Peyer's patch (tissue), 4 donors: ENCODE data around the gene CDIP1. TPM values are rescaled to one million over a fixed set of nuclear protein-coding genes. Genes with fewer than 3 reads are reported as not detected.

Experiments
- DNase-seq, 3 donors: peaks; one replicate each; pipeline ENCODE4 v3.0.0-alpha.2; 2017 to 2019
- H3K27ac ChIP-seq, 4 donors: fragments of 200-600 bp; sonication (generic); one replicate each; pipeline ENCODE4 v1.5.1; 2016 to 2019
- H3K27me3 ChIP-seq, 2 donors: fragments of 200-600 bp; sonication (generic); one replicate each; pipeline ENCODE4 v1.5.1; 2019
- H3K36me3 ChIP-seq, 3 donors: fragments of 200-600 bp; sonication (generic); one replicate each; pipeline ENCODE4 v1.5.1; 2016 to 2019
- H3K4me1 ChIP-seq, 4 donors: fragments of 200-600 bp; sonication (generic); one replicate each; pipeline ENCODE4 v1.5.1; 2016 to 2019
- H3K4me3 ChIP-seq, 4 donors: fragments of 200-600 bp; sonication (generic); 1 replicate in 3 of 4; 2 replicates in 1 of 4; pipeline ENCODE4 v1.5.1; 2016 to 2019; ENCODE audit warnings: mild to moderate bottlenecking in 1 of 4
- H3K9me3 ChIP-seq, 4 donors: fragments of 200-600 bp; sonication (generic); one replicate each; pipeline ENCODE4 v1.5.1; 2016 to 2019; ENCODE audit warnings: mild to moderate bottlenecking in 1 of 4
- POLR2A ChIP-seq, 2 donors: fragments of 450-650 bp; IDR thresholded peaks; one replicate each; pipeline ENCODE4 v1.5.1; 2017; ENCODE audit warnings: antibody characterized with exemption in 2 of 2, mild to moderate bottlenecking in 2 of 2, moderate library complexity in 2 of 2
- total RNA-seq, 4 donors: library from RNA; depleted of rRNA; stranded (reverse); fragments of >200 nt; gene quantifications; one replicate each; pipeline ENCODE4 v1.1.0, GENCODE V29; 2016
- TF ChIP-seq, protein P1 (sequence below), 6 experiments: fragments of 450-650 bp in 4 of 6; fragments of 200-600 bp in 2 of 6; sonication (generic) in 1 of 6; IDR thresholded peaks; one replicate each; pipeline ENCODE4 v1.5.1; 2017 to 2019; ENCODE audit warnings: antibody characterized with exemption in 6 of 6, mild to moderate bottlenecking in 3 of 6, moderate library complexity in 1 of 6

CDIP1 gene
- total RNA-seq, 4 donors from 2014 or later, result 21.5 to 45.0 (median 39.0) TPM

DNA sequence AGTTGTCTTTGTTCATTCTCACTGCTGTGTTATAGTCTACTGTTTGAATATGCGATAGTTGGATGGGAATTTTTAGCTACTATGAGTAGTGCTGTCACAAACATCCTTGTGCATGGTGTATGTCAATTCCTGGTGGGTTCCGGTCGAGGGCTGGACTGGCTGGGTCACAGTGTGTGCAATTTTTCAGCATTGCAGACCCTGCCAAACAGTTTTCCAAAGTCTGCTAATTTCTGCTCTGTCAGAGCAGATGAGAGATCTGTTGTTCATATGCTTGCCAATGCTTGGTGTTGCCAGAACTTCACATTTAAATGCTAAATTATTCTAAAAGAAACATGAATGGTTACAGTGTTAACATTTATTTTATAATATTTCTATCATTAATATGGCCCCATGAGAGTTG is 14.0 kb upstream of the CDIP1 start:
- H3K36me3 ChIP-seq, result no peaks in the 10 kb centered on the region
- no peaks in the 10 kb centered on the region for H3K27me3 ChIP-seq
- no peak overlapping the region for H3K27ac ChIP-seq
- TF ChIP-seq, protein P1, sequence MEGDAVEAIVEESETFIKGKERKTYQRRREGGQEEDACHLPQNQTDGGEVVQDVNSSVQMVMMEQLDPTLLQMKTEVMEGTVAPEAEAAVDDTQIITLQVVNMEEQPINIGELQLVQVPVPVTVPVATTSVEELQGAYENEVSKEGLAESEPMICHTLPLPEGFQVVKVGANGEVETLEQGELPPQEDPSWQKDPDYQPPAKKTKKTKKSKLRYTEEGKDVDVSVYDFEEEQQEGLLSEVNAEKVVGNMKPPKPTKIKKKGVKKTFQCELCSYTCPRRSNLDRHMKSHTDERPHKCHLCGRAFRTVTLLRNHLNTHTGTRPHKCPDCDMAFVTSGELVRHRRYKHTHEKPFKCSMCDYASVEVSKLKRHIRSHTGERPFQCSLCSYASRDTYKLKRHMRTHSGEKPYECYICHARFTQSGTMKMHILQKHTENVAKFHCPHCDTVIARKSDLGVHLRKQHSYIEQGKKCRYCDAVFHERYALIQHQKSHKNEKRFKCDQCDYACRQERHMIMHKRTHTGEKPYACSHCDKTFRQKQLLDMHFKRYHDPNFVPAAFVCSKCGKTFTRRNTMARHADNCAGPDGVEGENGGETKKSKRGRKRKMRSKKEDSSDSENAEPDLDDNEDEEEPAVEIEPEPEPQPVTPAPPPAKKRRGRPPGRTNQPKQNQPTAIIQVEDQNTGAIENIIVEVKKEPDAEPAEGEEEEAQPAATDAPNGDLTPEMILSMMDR (IDR thresholded peaks at IDR 0.05), result no peak
- no peak for TF ChIP-seq POLR2A (IDR thresholded peaks at IDR 0.05)
- H3K4me1 ChIP-seq, result peaks cover 0 to 8% (median 0%) of the 10 kb centered on the region in 4 donors
- DNase-seq, result no peak
- no peaks in the 10 kb centered on the region for H3K9me3 ChIP-seq
- H3K4me3 ChIP-seq, result no peak overlapping the region

GRCh38 chr16:4550591-4550990 is 12.0 kb upstream of the CDIP1 start:
- no peak for DNase-seq
- Histone ChIP-seq H3K36me3 (no peaks in the 10 kb centered on the region), H3K9me3 (no peaks in the 10 kb centered on the region), H3K4me1 (peaks cover 0 to 8% (median 0%) of the 10 kb centered on the region in 4 donors), H3K27me3 (no peaks in the 10 kb centered on the region), H3K4me3 (no peak overlapping the region), H3K27ac (no peak overlapping the region)
- TF ChIP-seq, protein P1 (IDR thresholded peaks at IDR 0.05), result no peak
- TF ChIP-seq POLR2A (IDR thresholded peaks at IDR 0.05), result no peak

GRCh38 chr16:4548124-4548523 is 9.6 kb upstream of the CDIP1 start:
- Histone ChIP-seq H3K36me3 (no peaks in the 10 kb centered on the region), H3K27ac (no peak overlapping the region), H3K4me1 (peaks cover 0 to 8% (median 0%) of the 10 kb centered on the region in 4 donors), H3K4me3 (no peak overlapping the region), H3K9me3 (no peaks in the 10 kb centered on the region), H3K27me3 (no peaks in the 10 kb centered on the region)
- no peak for TF ChIP-seq POLR2A (IDR thresholded peaks at IDR 0.05)
- TF ChIP-seq, protein P1 (IDR thresholded peaks at IDR 0.05), result no peak
- no peak for DNase-seq

GRCh38 chr16:4544473-4544872 is 5.9 kb upstream of the CDIP1 start:
- no peaks in the 10 kb centered on the region for H3K27me3 ChIP-seq
- DNase-seq, result no peak

GRCh38 chr16:4539716-4540284 is 1.2 kb upstream of the CDIP1 start:
- Histone ChIP-seq H3K4me1 (peaks cover 0 to 9% (median 3%) of the 10 kb centered on the region in 4 donors), H3K36me3 (no peaks in the 10 kb centered on the region), H3K9me3 (peaks cover 0 to 6% (median 0%) of the 10 kb centered on the region in 4 donors), H3K27ac (no peak overlapping the region), H3K27me3 (no peaks in the 10 kb centered on the region), H3K4me3 (no peak overlapping the region)
- no peak for TF ChIP-seq POLR2A (IDR thresholded peaks at IDR 0.05)
- TF ChIP-seq, protein P1 (IDR thresholded peaks at IDR 0.05), result no peak
- no peak for DNase-seq

More at GRCh38 chr16:4544473-4544872, 5.9 kb upstream of the CDIP1 start:
- peaks cover 0 to 8% (median 0%) of the 10 kb centered on the region in 4 donors for H3K4me1 ChIP-seq
- H3K27ac ChIP-seq, result no peak overlapping the region
- H3K9me3 ChIP-seq, result peaks cover 0 to 6% (median 0%) of the 10 kb centered on the region in 4 donors
- H3K36me3 ChIP-seq, result no peaks in the 10 kb centered on the region
- TF ChIP-seq, protein P1 (IDR thresholded peaks at IDR 0.05), result no peak
- no peak for TF ChIP-seq POLR2A (IDR thresholded peaks at IDR 0.05)
- H3K4me3 ChIP-seq, result no peak overlapping the region
